Cardiac muscle cell (in vitro differentiated cells and primary cell): Measurements from ENCODE around the gene FBXL16. TPM values are rescaled to one million over a fixed set of nuclear protein-coding genes. Genes with fewer than 3 reads are reported as not detected.
A peak's percentile ranks its signal among the peaks of the same experiment; 100 is the strongest.

Source experiments
- DNase-seq, 2 donors: peaks; one replicate each; pipeline versions ENCODE4 v3.0.0 to v3.0.0-alpha.2; 2010 to 2017; ENCODE audit warnings: low read depth in 1 of 2, low spot score in 1 of 2
- H3K27ac ChIP-seq: fragments of 200-600 bp; sonication (generic); 2 replicates; pipeline ENCODE4 v1.5.1; 2016
- H3K27me3 ChIP-seq: fragments of 200-600 bp; sonication (generic); 2 replicates; pipeline ENCODE4 v1.6.0; 2016; ENCODE audit warnings: control low read depth
- H3K36me3 ChIP-seq: fragments of 200-600 bp; sonication (generic); 2 replicates; pipeline ENCODE4 v1.5.1; 2016; ENCODE audit warnings: control low read depth
- H3K4me1 ChIP-seq: fragments of 200-600 bp; sonication (generic); 2 replicates; pipeline ENCODE4 v1.8.1; 2017; ENCODE audit warnings: low read depth, mild to moderate bottlenecking, mixed run types
- H3K4me3 ChIP-seq: fragments of 200-600 bp; sonication (generic); 2 replicates; pipeline ENCODE4 v1.5.1; 2016; ENCODE audit warnings: mild to moderate bottlenecking
- H3K9me3 ChIP-seq: fragments of 200-600 bp; sonication (generic); 2 replicates; pipeline ENCODE4 v1.5.1; 2017; ENCODE audit warnings: low read depth, mild to moderate bottlenecking, control low read depth
- CTCF ChIP-seq: IDR thresholded peaks from 2 replicates; pipeline ENCODE4 v1.5.1; 2012; ENCODE audit warnings: low read depth, mild to moderate bottlenecking, low read length
- polyA plus RNA-seq: library from polyadenylated mRNA; unstranded; fragments of >200 nt; fragmentation: Nextera tagmentation; extraction: Ambion mirVana; gene quantifications from 2 replicates; pipeline ENCODE4 v1.2.1, GENCODE V29; 2016
- total RNA-seq: library from RNA; depleted of rRNA; stranded (reverse); fragments of >200 nt; gene quantifications from 2 replicates; pipeline ENCODE4 v1.2.3, GENCODE V29; 2016

The FBXL16 gene
- total and polyA plus RNA-seq, 2 experiments from 2014 or later, result 0.12 to 1.4 TPM

- peak in 1 of 2 donors; percentile 49 for DNase-seq
- no peaks in the 10 kb centered on the region for H3K9me3 ChIP-seq
- no peak overlapping the region for H3K4me3 ChIP-seq
- TF ChIP-seq CTCF, result peak; percentile 41
- H3K36me3 ChIP-seq, result peaks cover 6% of the 10 kb centered on the region
- no peaks in the 10 kb centered on the region for H3K27me3 ChIP-seq
- no peaks in the 10 kb centered on the region for H3K4me1 ChIP-seq
- H3K27ac ChIP-seq, result no peak overlapping the region
These were observed 28.0 kb upstream of the FBXL16 start for GRCh38 chr16:733382-734207.

- Histone ChIP-seq H3K4me1 (no peaks in the 10 kb centered on the region), H3K27ac (no peak overlapping the region), H3K27me3 (no peaks in the 10 kb centered on the region), H3K4me3 (no peak overlapping the region), H3K9me3 (no peaks in the 10 kb centered on the region), H3K36me3 (peaks cover 6% of the 10 kb centered on the region)
- TF ChIP-seq CTCF, result no peak
- DNase-seq, result no peak
These were observed 27.3 kb upstream of the FBXL16 start for GRCh38 chr16:732936-733335.

GRCh38 chr16:732332-732731 lies 26.7 kb upstream of the FBXL16 start:
- H3K36me3 ChIP-seq, result peaks cover 6% of the 10 kb centered on the region
- no peak overlapping the region for H3K4me3 ChIP-seq
- no peak for DNase-seq

GRCh38 chr16:730666-731509 lies 25.3 kb upstream of the FBXL16 start:
- Histone ChIP-seq H3K9me3 (no peaks in the 10 kb centered on the region), H3K27ac (no peak overlapping the region), H3K27me3 (no peaks in the 10 kb centered on the region), H3K4me3 (no peak overlapping the region), H3K36me3 (peaks cover 5% of the 10 kb centered on the region), H3K4me1 (no peaks in the 10 kb centered on the region)
- no peak for DNase-seq
- no peak for TF ChIP-seq CTCF

More at GRCh38 chr16:732332-732731, 26.7 kb upstream of the FBXL16 start:
- TF ChIP-seq CTCF, result no peak
- H3K9me3 ChIP-seq, result no peaks in the 10 kb centered on the region
- H3K27ac ChIP-seq, result no peak overlapping the region
- H3K27me3 ChIP-seq, result no peaks in the 10 kb centered on the region
- no peaks in the 10 kb centered on the region for H3K4me1 ChIP-seq

DNA sequence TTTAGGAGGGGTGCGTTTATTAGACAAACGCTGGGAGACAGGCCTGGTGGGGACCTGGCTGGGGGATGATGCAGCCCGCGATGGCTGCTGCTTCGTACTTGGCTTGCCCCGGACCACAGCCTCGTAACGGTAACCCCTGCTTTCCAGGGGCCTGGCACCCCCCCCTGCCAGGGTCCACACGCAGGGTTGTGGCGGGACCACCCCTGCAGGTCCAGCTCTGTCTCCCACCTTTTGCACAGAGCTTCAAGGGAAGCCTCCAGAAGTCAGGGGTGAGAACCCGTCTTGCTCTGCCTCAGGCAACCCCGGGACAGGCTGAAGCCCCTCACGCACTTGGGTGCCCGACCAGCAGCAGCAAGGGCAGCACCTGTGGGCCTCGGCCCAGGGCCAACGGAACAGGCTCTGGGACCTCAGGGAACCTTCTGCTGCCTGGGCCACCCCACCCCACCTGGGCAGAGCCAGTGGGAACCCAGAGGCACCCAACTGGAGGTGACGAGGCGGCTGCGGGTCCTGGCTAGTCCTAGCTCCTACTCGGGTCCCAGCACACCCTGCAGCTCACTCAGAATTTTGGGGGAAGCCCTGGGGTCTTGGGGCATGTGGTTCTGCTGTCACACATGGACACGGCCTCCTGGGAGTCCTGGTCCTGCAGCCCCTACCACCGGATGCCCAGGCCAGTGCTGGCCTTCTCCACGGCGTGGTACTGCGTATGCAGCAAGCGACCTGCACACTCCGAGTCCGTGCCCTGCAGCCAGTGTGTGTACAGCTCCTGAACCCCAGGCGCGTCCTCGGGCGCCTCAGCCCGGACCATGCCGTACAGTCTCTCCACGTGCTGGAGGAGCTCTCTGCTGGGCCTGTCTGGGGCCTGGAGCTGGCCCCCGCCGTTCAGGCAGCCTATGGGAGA lies 24.4 kb upstream of the FBXL16 start:
- TF ChIP-seq CTCF, result no peak
- Histone ChIP-seq H3K36me3 (no peaks in the 10 kb centered on the region), H3K27me3 (no peaks in the 10 kb centered on the region), H3K9me3 (no peaks in the 10 kb centered on the region), H3K27ac (no peak overlapping the region), H3K4me3 (no peak overlapping the region), H3K4me1 (no peaks in the 10 kb centered on the region)
- DNase-seq, result no peak
